IPS-NIHi7 (cell line): ENCODE data around the gene AXIN2.
A peak's percentile ranks its signal among the peaks of the same experiment; 100 is the strongest.
"Not testable (repeated sequence)": the region's sequence is repeated elsewhere in the genome, so short reads cannot be mapped to it uniquely, and the experiment has no call there.

ENCODE experiments used
- DNase-seq: peaks from one replicate; pipeline ENCODE4 v3.0.0; 2012; ENCODE audit warnings: mixed read lengths; ENCODE audit errors: extremely low spot score

Gene AXIN2

DNA sequence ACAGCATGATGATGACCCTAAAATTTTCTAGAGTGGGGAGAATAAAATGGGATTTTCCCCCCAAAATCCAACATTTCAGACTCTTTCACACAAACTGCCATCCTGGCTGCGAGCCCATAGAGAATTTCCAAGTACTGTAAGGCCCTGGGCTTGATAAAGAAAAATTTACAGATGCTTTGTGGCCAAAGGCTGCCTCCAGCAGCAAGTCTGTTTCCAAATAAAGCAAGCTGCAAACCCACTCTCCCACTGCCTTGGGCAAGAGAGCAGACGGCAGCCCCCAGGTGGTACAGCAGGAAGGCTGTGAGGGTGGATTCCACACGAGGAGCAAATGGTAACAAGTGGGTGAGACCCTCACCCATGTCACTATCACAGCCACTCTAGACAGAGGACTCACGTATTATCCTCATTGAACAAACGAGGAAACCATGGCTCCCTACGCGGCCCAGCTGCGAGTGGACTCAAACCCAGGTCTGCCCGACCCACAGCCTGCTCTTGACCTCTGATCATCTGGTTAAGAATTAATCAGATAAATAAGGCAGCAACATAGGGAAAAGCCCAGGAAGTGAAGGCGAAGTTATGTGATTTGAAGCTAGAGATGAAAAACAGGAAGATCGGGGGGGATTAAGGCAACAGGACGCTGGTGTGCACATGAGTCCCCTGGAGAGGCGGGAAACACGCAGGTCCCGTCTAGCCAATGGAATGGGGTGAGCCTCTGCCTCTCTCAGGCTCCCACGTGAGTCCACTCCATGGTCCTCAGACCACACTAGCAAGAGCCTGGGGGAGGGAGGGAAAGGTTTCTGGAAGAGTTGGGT is 37.4 kb downstream of the AXIN2 start:
- DNase-seq, result no peak

DNA sequence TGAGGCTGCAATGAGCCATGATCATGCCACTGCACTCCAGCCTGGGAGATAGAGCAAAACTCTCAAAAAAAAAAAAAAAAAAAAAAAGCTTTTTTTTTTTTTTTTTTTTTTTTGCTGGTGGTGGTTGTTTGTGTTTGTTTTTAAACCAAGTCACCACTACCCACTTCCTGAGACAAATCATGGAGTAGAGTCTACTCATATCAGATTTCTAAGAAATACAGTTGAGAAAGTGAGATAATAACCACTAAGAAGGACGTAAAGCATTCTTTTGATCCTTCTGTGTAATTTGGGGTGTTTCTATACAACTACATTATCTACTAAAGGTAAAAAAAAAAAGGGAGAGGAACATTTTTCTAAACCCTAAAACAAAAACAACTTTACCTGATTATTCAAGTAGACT is 38.0 kb downstream of the AXIN2 start:
- no peak for DNase-seq

DNA sequence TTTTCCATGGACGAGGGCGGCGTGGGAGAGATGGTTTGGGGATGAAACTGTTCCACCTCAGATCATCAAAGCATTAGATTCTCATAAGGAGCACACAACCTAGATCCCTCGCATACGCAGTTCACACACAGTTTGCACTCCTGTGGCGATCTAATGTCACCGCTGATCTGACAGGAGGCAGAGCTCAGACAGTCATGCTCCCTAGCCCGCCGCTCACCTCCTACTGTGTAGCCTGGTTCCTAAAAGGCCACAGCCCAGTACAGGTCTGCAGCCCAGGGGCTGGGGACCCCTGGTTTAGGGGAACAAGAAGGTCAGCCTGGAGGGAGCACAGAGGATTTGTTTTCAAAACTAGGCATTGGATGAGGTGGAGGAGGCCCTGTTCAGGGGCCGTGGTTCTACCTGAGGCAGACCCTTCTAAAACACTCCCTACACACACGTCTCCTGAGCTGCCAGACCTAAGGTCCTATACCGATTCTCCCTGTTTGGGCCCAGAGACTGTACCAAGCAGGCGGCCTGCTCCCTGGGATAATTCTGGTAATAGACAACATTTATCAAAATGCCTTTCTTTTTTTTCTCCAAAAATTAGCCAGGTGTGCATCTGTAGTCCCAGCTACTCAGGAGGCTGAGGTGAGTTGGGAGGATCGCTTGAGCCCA is 38.6 kb downstream of the AXIN2 start:
- DNase-seq, result no peak

DNA sequence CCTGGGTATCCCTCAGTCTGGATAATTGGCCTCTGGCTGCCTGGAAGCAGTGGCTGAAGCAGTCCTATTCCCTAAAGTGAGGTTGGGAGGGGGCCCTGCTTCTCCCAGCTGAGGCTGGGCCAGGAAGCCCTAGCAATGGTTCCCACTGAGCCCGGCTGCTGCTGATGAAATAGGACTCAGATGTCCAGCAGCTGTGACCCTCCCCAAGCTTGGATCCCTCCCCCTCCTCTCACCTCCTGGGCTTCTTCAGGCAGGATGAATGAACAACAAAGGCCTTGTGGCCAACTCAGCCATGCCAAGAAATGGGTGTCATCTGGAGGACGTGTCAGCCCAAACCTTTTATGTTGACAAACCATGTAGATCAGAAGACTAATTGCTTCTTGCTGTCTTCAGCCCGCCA is 42.0 kb downstream of the AXIN2 start:
- peak; percentile 8 for DNase-seq

DNA sequence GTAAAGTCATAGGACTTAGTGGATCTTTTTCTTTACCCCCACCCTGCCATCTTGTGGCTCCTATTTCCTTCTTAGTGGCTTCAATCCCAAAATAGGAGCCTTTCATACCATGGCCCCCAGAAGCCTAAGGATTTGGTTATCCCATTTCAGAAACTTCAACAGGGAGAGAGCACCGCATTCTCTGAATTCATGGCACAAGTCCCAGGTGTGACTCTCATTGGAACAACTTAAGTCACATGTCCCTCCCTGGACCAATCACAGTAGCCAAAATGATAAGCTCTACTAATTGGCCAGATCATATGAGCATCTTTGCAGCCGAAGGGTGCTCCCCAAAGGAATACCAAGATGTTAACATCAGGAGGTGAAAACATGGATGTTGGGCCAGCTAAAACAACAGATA is 43.2 kb downstream of the AXIN2 start:
- peak; percentile 3 for DNase-seq

DNA sequence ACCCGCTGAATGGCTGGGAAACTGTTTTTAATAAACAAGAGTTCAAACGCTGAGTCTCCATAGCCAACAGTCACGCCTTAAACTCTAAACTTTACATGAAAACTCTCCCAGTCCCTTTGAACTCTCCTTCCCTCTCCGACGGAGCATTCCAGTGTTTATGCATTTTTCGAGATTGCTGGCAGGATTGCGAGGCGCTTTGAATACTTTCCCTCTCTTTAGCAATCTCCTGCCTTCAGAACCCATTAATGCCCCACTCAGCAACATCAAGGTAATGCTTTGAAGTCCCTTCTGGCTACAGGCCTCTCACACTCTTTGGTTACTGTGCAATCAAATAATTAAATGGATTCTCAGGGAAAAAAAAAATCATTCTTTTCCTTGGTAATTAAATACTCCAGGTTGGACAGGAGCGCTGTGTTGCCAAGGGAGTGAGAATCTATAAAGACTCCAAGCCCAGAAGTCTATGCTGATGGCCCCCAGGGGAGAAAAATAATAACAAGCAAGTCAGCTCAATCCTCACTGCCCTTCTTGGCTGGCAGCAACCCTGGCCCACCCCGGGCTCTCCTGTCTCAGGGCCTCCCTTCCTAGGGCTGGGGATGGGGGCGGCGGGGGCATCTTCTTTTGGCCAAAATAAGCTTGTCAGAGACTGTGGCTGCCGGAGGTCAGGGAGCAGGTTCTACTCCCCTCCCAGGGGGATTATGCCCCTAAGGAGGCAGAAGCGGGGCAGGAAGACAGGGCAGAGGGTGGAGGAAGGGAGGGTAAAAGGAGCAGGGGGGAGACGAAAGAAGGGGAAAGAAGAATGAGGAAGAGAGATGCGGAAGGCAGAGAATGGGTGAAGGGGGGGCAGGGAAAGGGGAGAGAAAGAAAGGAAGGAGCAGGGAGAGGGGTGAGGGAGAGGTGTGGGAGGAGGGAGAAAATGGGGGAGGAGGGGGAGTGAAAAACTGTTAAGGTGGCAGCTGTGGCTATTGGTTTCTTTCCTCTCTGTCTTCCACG is 45.2 kb downstream of the AXIN2 start:
- DNase-seq, result peak; percentile 33

DNA sequence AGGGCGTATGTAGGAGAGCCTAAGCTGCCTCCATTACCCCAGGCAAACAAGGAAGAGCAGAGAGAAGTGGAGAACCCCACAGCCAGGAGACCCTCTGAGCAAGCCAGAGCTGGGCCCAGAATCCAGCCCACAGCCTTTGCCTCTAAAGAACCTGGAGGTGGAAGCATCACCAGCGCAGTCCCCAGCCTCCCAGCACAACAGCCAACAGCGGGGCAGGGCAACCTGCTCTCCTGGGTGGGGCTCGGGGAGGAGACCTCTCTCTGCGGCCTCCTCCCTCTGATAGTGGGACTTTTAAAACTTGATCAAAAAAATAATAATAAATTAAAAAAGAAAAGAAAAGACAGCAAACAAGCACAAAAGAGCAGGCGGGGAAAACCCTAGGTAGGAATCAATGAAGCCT is 45.9 kb downstream of the AXIN2 start:
- DNase-seq, result peak; percentile 45

DNA sequence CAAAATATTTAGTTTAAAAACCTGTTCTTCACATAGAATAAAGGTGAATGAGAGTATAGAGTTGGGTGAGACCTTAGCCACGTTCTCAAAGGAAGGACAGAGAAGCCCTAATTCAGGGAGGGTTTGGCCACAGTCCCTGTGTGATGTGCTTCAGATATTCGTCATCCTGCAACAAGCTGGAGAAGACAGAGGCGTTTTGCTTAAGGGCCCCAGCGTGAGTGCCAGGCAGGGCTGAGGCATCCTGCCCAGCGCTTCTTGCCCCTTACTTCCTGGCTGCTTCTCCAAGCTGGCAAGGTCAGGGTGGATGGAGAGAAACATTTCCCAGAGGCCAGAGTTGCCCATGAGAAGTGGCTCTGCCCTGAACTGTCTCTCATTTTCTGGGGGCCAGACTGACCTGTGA is 46.9 kb downstream of the AXIN2 start:
- DNase-seq, result peak; percentile 5

DNA sequence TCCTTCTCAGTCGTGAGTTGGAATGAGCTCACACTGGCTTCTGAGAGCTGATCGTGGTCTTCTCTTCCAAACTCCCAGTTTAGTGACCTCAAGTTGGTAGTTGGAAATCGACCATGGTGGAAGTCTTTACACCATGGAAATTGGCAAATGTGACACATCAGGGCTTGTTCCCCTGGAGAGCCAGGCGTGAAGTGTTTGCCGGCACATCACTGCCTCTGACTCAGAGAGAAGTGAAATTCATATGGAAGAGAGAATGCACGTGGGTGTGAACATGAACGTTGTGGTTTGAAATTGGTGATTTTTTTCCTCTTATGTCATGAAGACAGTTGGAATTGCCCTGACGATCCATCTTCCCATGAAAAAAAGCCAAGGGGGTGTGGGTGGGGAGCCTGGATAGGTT is 47.4 kb downstream of the AXIN2 start:
- peak; percentile 1 for DNase-seq

DNA sequence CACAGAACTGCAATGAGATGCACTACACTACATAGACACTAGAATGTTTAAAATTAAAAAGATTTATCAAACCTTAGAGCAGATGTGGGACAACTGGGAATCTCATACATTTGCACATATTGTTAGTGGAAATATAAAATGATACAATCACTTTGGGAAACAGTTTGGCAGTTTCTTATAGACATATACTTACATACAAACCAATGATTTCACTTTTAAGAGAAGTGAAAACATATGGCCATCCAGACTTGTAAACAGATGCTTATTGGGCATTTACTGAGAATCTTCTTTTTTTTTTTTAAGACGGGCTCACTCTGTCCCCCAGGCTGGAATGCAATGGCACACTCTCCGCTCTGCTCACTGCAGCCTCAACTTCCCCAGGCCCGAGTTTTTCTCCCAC is 50.1 kb downstream of the AXIN2 start:
- DNase-seq, result no peak

DNA sequence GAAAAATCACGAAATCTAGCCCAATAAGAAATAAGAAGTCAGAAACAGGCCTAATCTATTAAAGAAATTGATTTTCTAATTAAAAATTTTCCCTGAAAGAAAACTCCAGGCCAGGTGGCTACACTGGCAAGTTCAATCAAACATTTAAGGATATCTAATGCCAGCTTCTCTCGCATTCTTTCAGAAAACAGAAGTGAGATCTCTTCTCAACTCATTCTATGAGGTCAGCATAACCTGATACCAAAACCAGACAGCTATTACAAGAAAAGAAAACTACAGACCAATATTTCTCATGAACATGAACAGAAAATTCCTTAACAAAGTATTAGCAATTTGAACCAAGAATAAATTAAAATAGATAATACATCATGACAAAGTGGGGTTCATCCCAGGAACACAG is 52.4 kb downstream of the AXIN2 start:
- no peak for DNase-seq

DNA sequence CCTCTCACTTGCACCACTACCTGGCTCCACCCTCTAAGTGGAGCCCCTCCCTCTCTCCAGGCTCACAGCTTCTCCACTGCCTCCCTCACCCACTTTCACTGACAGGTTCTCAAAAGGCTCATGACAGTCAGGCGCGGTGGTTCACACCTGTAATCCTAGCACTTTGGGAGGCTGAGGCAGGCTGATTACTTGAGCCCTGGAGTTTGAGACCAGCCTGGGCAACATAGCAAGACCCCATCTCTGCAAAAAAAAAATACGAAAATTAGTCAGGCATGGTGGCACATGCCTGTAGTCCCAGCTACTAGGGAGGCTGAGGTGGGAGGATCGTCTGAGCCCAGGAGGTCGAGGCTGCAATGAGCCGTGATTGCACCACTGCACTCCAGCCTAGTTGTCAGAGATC is 56.8 kb downstream of the AXIN2 start:
- not testable (repeated sequence) for DNase-seq

DNA sequence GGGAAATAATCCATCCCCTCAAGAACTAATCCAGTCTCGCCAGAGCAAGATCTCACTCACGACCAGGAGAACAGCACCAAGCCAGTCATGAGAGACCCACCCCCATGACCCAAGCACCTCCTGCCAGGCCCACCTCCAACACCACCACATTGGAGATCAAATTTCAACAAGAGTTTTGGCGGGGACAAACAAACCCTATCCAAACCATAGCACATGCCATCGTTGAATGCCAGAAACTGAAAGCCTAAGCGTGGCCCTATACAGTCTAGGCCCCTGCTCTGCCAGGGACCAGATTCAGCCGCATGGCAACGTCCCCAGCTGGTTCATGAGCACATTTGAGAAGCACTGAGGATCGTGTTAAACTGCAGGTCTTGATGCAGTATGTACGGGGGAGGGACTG is 57.3 kb downstream of the AXIN2 start:
- no peak for DNase-seq

DNA sequence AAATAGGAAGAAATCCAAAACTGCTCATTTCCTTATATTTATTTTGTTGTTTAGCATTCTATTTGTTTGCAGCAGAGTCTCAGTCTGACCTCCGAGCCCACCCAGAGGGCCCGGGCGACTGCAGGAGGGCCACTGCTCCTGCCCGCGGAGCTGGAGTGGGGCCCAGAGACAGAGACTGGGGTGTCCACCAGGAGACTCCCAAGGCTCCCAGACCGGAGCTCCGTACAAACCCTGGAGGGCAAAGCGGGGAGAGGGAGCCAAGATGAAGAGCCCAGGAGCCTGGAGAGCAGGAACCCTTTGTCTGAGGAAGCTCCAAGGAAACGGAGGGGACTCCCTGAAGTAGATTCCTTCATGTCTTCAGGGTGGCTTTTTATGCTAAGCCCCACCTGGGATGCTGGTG is 57.9 kb downstream of the AXIN2 start:
- no peak for DNase-seq

DNA sequence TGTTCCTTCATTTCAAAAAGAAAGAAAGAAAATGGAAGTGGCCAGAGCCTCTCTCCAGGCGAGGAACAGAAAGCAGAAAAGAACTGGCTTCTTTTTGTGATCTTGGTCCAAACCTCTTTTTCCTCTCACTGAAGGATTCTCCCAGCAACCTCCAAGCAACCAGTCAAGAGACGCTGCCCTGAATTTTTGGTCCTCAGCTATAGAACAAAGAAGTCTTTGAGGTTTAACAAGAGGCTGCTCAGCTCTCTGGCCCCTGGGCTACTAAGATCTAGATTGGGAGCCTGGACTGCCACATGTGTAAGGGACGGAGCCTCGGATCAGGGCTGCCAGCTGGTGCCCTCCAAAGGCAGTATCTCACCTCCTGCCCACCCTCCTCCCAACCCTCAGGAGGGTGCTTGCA is 62.6 kb downstream of the AXIN2 start:
- DNase-seq, result no peak

DNA sequence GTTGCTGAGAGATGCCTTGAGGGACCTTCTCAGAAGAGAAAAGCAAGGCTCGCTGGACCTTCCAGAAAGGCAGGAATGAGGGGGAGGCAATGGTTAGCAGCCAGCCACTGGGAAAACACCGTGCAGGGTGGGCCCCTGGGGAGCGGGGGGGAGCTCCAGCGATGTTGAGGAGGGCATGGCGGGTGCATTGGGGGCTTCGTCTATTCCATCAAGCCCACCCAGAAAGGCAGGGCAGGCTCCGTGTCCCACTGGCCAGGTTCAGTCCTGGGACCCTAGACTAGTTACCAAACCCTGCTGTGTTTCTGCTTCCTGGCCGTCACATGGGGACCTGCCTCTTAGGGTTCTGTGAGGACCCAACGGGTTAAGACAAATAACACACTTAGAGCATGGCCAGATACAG is 64.6 kb downstream of the AXIN2 start:
- no peak for DNase-seq

DNA sequence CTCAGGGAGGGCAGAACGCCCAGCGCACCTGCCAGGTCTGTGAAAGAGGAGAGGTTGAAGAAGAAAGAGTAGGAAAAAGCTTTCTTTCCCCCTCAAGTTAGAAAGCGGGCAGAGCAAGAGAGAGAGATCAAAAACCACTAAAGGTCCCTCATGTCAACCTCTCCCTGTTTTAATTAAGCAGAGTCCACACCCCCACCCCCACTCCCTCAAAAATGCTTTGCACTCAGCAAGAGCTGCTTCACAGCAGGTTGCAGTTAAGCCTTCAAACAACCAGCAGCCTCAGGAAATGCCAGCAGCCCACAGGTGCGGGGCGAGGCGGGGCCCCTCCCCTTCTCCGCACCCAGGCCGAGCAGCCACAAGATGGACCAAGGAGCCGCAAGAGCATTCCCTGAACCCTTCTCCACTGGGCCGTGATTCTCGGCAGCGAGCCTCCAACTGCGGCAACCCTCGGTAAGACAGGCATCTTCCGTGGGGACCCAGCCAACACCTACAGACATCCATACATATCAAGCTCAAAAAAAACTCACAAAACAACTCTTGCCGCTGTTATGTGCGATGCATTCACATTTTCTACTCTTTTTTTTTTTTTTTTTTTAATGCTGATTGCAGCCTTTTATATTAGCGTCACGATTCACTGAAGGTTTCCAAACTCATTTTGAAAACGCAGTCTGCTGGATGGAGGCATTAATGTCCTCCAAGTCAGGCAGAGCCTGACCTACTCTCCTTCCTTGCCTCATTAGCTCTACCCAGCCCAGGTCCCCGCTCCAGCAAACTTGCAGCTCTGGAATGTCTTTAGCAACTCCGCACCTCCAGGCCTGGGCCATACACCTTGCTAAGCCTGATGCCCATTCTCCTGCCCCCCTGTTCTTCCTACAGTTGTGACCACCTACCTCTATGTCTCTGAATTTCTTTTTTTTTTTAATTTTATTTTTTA is 66.1 kb downstream of the AXIN2 start:
- DNase-seq, result peak; percentile 88

DNA sequence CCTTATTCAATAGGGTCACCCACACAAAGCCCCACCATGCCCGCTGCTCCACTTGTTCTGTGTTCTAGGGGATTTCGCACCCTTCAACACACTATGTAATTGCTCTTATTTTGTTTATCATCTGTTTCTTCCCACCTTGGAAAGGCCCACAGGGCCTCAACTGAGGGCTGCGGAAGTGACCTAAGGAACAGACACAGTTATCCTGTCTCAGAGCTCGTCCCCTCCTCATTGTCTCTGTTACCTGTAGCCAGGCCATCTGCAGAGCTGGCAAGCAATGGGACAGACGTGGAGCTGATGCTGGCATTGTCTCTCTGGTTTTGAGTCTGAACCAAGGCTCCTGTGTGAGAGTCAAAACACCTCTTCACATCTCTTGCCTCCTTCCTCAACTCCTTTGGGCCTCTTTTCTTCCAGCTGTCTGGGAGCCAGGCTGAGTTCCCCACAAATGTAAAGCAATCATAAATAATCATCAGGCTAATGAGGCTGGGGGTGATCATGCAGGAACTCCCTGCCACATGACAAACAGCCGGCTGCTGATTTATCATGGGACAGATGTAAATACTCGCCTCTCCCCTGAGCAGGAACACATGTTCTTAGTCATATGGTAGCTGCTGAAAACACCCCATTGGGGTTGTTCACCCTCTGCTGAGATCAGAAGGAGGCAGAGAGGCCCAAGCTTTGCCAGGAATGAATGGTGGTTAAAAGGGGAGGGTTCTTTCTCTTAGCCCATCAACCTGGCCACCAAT is 71.9 kb downstream of the AXIN2 start:
- no peak for DNase-seq

DNA sequence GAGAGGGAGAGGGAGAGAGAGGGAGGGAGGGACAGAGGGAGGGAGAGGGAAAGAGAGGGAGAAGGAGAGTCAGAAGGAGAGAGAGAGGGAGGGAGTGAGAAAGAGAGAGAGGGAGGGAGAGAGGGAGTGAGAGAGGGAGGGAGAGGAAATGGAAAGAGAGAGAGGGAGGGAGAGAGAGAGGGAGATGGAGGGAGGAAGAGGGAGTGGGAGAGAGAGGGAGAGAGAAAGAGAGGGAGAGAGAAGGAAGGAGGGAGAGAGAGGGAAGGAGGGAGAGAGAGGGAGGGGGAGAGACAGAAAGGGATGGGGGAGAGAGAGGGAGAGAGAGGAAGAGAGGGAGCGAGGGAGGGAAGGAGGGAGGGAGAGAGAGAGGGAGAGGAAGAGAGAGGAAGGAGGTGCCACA is 72.8 kb downstream of the AXIN2 start:
- no peak for DNase-seq

DNA sequence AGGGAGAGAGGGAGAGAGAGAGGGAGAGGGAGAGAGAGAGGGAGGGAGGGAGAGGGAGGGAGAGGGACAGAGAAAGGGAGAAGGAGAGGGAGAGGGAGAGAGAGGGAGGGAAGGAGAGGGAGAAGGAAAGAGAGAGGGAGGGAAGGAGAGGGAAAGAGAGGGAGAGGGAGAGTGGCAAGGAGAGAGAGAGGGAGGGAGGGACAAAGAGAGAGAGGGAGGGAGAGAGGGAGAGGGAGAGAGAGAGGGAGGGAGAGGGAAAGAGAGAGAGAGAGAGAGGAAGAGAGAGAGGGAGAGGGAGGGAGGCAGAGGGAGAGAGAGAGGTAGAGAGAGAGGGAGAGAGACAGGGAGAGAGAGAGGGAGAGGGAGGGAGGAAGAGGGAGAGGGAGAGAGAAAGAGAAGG is 73.5 kb downstream of the AXIN2 start:
- DNase-seq, result no peak

DNA sequence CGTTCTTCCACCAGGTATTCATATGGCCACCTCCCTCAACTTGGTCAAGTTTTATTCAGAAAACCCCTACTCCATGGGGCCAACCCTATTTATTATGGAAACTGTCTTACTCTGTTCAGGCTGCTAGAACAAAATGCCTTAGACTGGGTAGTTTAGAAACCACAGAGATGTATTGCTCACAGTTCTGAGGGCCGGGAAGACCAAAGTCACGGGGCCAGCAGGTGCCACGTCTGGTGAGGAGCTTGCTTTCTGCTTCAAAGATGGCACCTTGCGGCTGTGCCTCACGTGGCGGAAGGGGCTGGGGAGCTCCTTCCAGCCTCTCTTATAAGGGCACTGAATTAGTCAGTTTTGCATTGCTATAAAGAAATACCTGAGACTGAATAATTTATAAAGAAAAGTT is 74.3 kb downstream of the AXIN2 start:
- no peak for DNase-seq
